H1 (cell line): ENCODE results near the gene REEP2. TPM values are rescaled to one million over a fixed set of nuclear protein-coding genes. Genes with fewer than 3 reads are reported as not detected.
"Not testable (repeated sequence)": the region's sequence is repeated elsewhere in the genome, so short reads cannot be mapped to it uniquely, and the experiment has no call there.

ENCODE experiments used
- CTCF ChIA-PET: fragments of 300-600 bp; sonication (Branson Sonifier 250); formaldehyde crosslinking; loops from one replicate; lab custom pipeline; 2021; ENCODE audit not compliant: partially characterized antibody; lab: Charles Lee
- POLR2A ChIA-PET: fragments of 300-600 bp; sonication (Branson Sonifier 250); formaldehyde crosslinking; loops from one replicate; lab custom pipeline; 2021; ENCODE audit warnings: inconsistent platforms; ENCODE audit not compliant: partially characterized antibody; lab: Charles Lee
- DNase-seq, 2 experiments: peaks; one replicate each; pipeline versions ENCODE4 v3.0.0 to v3.0.0-alpha.2; 2010 to 2022; ENCODE audit warnings: low spot score in 2 of 2, low read depth in 1 of 2, mixed read lengths in 1 of 2
- FAIRE-seq: peaks from 2 replicates; lab custom pipeline; 2011; peaks lifted over from hg19 to GRCh38; lab: Jason Lieb, UNC
- H2AFZ ChIP-seq: 2 replicates; pipeline ENCODE4 v1.8.1; 2012; ENCODE audit warnings: low read length, inconsistent platforms
- H2AK5ac ChIP-seq: 2 replicates; pipeline ENCODE4 v1.6.1; 2013; ENCODE audit warnings: low read depth, low read length
- H2BK120ac ChIP-seq: replicated peaks from 2 replicates; pipeline ENCODE3; 2013; ENCODE audit warnings: low read depth, low read length, inconsistent platforms
- H2BK12ac ChIP-seq: 2 replicates; pipeline ENCODE4 v1.6.1; 2013; ENCODE audit warnings: low read depth, low read length
- H2BK15ac ChIP-seq: 2 replicates; pipeline ENCODE4 v1.6.1; 2013; ENCODE audit warnings: low read length
- H2BK20ac ChIP-seq: 2 replicates; pipeline ENCODE4 v1.6.1; 2013; ENCODE audit warnings: low read length
- H2BK5ac ChIP-seq: 2 replicates; pipeline ENCODE4 v1.6.1; 2013; ENCODE audit warnings: low read depth, low read length
- H3K14ac ChIP-seq: 2 replicates; pipeline ENCODE4 v1.6.1; 2013; ENCODE audit warnings: inconsistent platforms; ENCODE audit not compliant: insufficient read length
- H3K18ac ChIP-seq: 2 replicates; pipeline ENCODE4 v1.6.1; 2013; ENCODE audit warnings: low read length; ENCODE audit errors: extremely low read depth
- H3K23ac ChIP-seq: 2 replicates; pipeline ENCODE4 v1.6.1; 2013; ENCODE audit warnings: inconsistent platforms; ENCODE audit not compliant: insufficient read length
- H3K23me2 ChIP-seq: 2 replicates; pipeline ENCODE4 v1.6.1; 2013; ENCODE audit warnings: low read depth, low read length
- H3K27ac ChIP-seq: 2 replicates; pipeline ENCODE4 v1.6.1; 2011; ENCODE audit warnings: low read depth, low read length, inconsistent platforms
- H3K27me3 ChIP-seq, 4 experiments: replicated peaks in 1 of 4; 1 replicate in 1 of 4; 2 replicates in 3 of 4; pipeline versions ENCODE4 v1.6.1 to v1.8.1; 2011 to 2013; ENCODE audit warnings: low read length in 3 of 4, mild to moderate bottlenecking in 3 of 4, inconsistent platforms in 2 of 4, mixed read lengths in 2 of 4, moderate library complexity in 1 of 4; ENCODE audit not compliant: control insufficient read depth in 3 of 4, insufficient read depth in 3 of 4; ENCODE audit errors: extremely low read depth in 1 of 4
- H3K36me3 ChIP-seq, 4 experiments: 2 replicates each; pipeline versions ENCODE4 v1.6.1 to v1.8.1; 2011 to 2013; ENCODE audit warnings: mild to moderate bottlenecking in 4 of 4, low read length in 3 of 4, moderate library complexity in 2 of 4, control low read depth in 1 of 4, inconsistent platforms in 1 of 4; ENCODE audit not compliant: insufficient read depth in 4 of 4, control insufficient read depth in 2 of 4
- H3K4ac ChIP-seq: replicated peaks from 2 replicates; pipeline ENCODE3; 2013; ENCODE audit warnings: low read length, low read depth, mixed read lengths, inconsistent platforms; ENCODE audit not compliant: insufficient read length
- H3K4me1 ChIP-seq, 4 experiments: replicated peaks in 1 of 4; 1 replicate in 1 of 4; 2 replicates in 3 of 4; pipeline versions ENCODE4 v1.6.1 to v1.8.1; 2011 to 2013; ENCODE audit warnings: low read length in 3 of 4, inconsistent platforms in 2 of 4, mixed read lengths in 1 of 4; ENCODE audit not compliant: insufficient read depth in 4 of 4, control insufficient read depth in 3 of 4
- H3K4me2 ChIP-seq, 2 experiments: 2 replicates each; pipeline versions ENCODE4 v1.6.1 to v1.8.1; 2011 to 2013; ENCODE audit warnings: low read depth in 2 of 2, low read length in 2 of 2, control low read depth in 1 of 2, inconsistent platforms in 1 of 2, mild to moderate bottlenecking in 1 of 2; ENCODE audit not compliant: insufficient read depth in 1 of 2
- H3K4me3 ChIP-seq, 4 experiments: fragments of 200-600, 300-600 bp in 1 of 4; sonication (generic), shearing (Covaris generic), sonication (Bioruptor Twin) in 1 of 4; 2 replicates each; pipeline versions ENCODE4 v1.5.1 to v1.8.1; 2011 to 2016; ENCODE audit warnings: low read length in 4 of 4, low read depth in 3 of 4, control low read depth in 2 of 4, inconsistent platforms in 2 of 4, mild to moderate bottlenecking in 2 of 4, mixed read lengths in 1 of 4, moderate library complexity in 1 of 4; ENCODE audit not compliant: insufficient read depth in 2 of 4; ENCODE audit errors: extremely low read depth in 1 of 4
- H3K56ac ChIP-seq: replicated peaks from 2 replicates; pipeline ENCODE3; 2013; ENCODE audit warnings: low read depth, mild to moderate bottlenecking, mixed read lengths, low read length, inconsistent platforms; ENCODE audit not compliant: insufficient read length
- H3K79me1 ChIP-seq: 2 replicates; pipeline ENCODE4 v1.6.1; 2013; ENCODE audit warnings: low read depth, low read length, control low read depth
- H3K79me2 ChIP-seq, 2 experiments: 2 replicates each; pipeline versions ENCODE4 v1.6.1 to v1.8.1; 2012 to 2013; ENCODE audit warnings: low read length in 2 of 2, mild to moderate bottlenecking in 2 of 2, inconsistent platforms in 1 of 2; ENCODE audit not compliant: insufficient read depth in 2 of 2, control insufficient read depth in 1 of 2
- H3K9ac ChIP-seq, 4 experiments: replicated peaks in 1 of 4; 1 replicate in 1 of 4; 2 replicates in 3 of 4; pipeline versions ENCODE4 v1.6.1 to v1.8.1; 2011 to 2013; ENCODE audit warnings: low read depth in 3 of 4, low read length in 3 of 4, control low read depth in 2 of 4, mild to moderate bottlenecking in 2 of 4, moderate library complexity in 2 of 4, inconsistent platforms in 1 of 4; ENCODE audit errors: extremely low read depth in 1 of 4
- H3K9me3 ChIP-seq, 2 experiments: 2 replicates each; pipeline versions ENCODE4 v1.6.1 to v1.8.1; 2012 to 2013; ENCODE audit warnings: mild to moderate bottlenecking in 2 of 2, moderate library complexity in 2 of 2, control low read depth in 1 of 2, inconsistent platforms in 1 of 2, low read depth in 1 of 2, low read length in 1 of 2, mixed read lengths in 1 of 2; ENCODE audit not compliant: insufficient read depth in 2 of 2
- H4K20me1 ChIP-seq, 2 experiments: replicated peaks in 1 of 2; 2 replicates each; pipeline versions ENCODE3 to v1.8.1; 2011 to 2013; ENCODE audit warnings: inconsistent platforms in 2 of 2, low read length in 2 of 2, mild to moderate bottlenecking in 1 of 2; ENCODE audit not compliant: insufficient read depth in 2 of 2, control insufficient read depth in 1 of 2
- H4K5ac ChIP-seq: 2 replicates; pipeline ENCODE4 v1.6.1; 2013; ENCODE audit warnings: low read length, low read depth, mixed read lengths, inconsistent platforms; ENCODE audit not compliant: insufficient read length
- H4K8ac ChIP-seq: 2 replicates; pipeline ENCODE4 v1.8.0; 2013; ENCODE audit warnings: mild to moderate bottlenecking, moderate library complexity, low read length, inconsistent platforms; ENCODE audit not compliant: insufficient read depth; ENCODE audit errors: extremely low read depth
- H4K91ac ChIP-seq: replicated peaks from 2 replicates; pipeline ENCODE3; 2013; ENCODE audit warnings: low read length, mixed read lengths, inconsistent platforms; ENCODE audit not compliant: insufficient read length
- WGBS, 2 experiments: shearing (Covaris generic) in 1 of 2; methylation state at CpG; one replicate each; pipeline versions ENCODE4 v1.1.6 to v1.1.7; 2013 to 2015; ENCODE audit warnings: low lambda C conversion rate in 2 of 2, mixed read lengths in 2 of 2, inconsistent platforms in 1 of 2, low coverage in 1 of 2, missing lambda C conversion rate in 1 of 2; ENCODE audit not compliant: insufficient replicate concordance in 2 of 2, insufficient coverage in 1 of 2, insufficient read length in 1 of 2; ENCODE audit errors: extremely low coverage in 1 of 2, missing lambda C conversion rate in 1 of 2; 5-methylcytosine and 5-hydroxymethylcytosine counted together
- polyA plus RNA-seq, 7 experiments: library from polyadenylated mRNA; depleted of rRNA in 3 of 7; stranded (reverse) in 5 of 7; unstranded in 2 of 7; fragments of >200 nt in 5 of 7; fragments of 200-250 nt in 2 of 7; gene quantifications; 1 replicate in 5 of 7; 2 replicates in 1 of 7; 4 replicates in 1 of 7; pipeline versions ENCODE4 v1.2.1 to v1.2.3, GENCODE V29; 2011 to 2013; ENCODE audit warnings: missing spikeins in 2 of 7, mixed read lengths in 2 of 7
- total RNA-seq: library from RNA; stranded (reverse); fragmentation: NEBNext Ultra II Directional; extraction: Animal tissue kit (Norgen Biotek cat#: 25700); gene quantifications from 2 replicates; pipeline ENCODE4 v1.2.1, GENCODE V29; 2021

The REEP2 gene
- total and polyA plus RNA-seq, 2 of the 8 experiments (the other 6 are each of a cell fraction or from before 2014, with no cell fraction given) = 26.5 to 40.2 TPM

- not testable (repeated sequence) for H2AK5ac ChIP-seq
- 83% methylated on average over 5 of the region's 5 CpGs; no CpG with 5 or more reads in 1 of the 2 experiments for WGBS, 2 experiments
Measured at GRCh38 chr5:138473151-138473550, 34.3 kb downstream of the REEP2 start.

More at GRCh38 chr5:138473151-138473550, 34.3 kb downstream of the REEP2 start:
- H3K9me3 ChIP-seq, H3K56ac ChIP-seq, H3K18ac ChIP-seq, H3K4ac ChIP-seq, H3K79me1 ChIP-seq, H3K4me3 ChIP-seq, H2BK5ac ChIP-seq, H3K27me3 ChIP-seq, H4K8ac ChIP-seq, H2AFZ ChIP-seq, H3K79me2 ChIP-seq, H2BK20ac ChIP-seq, H2BK120ac ChIP-seq, H4K20me1 ChIP-seq, H3K4me1 ChIP-seq, FAIRE-seq, H4K91ac ChIP-seq, H3K23ac ChIP-seq, H3K4me2 ChIP-seq, H3K27ac ChIP-seq, H2BK15ac ChIP-seq, H3K23me2 ChIP-seq, H2BK12ac ChIP-seq, DNase-seq, H3K9ac ChIP-seq, H3K36me3 ChIP-seq, H4K5ac ChIP-seq, H3K14ac ChIP-seq: not testable (repeated sequence)
- CTCF ChIA-PET = interaction anchor here (0.8 to 2.2 kb wide), 6 partner anchors 8 to 120 kb away, joined by 3 to 11 read pairs (median 4); partner anchors contain the start of gene EGR1
- POLR2A ChIA-PET = interaction anchor here (0.6 to 15.1 kb wide), 8 partner anchors 8 to 103 kb away, joined by 3 to 294 read pairs (median 4); partner anchors contain the start of genes EGR1 and ETF1
